Daoy (cell line): Measurements from ENCODE around the gene KANSL1. TPM values are rescaled to one million over a fixed set of nuclear protein-coding genes. Genes with fewer than 3 reads are reported as not detected.

Source experiments
- total RNA-seq: library from RNA; depleted of rRNA; stranded (reverse); fragments of >200 nt; shearing (Covaris generic); gene quantifications from 2 replicates; pipeline ENCODE4 v1.2.3, GENCODE V29; 2014; rRNA removed

KANSL1 gene
- total RNA-seq, 1 experiment from 2014 or later: 27.1 TPM

Other genes with a start within 250 kb of the KANSL1 start
- gene STH, start 194.2 kb downstream of the KANSL1 start, total RNA-seq: not detected in 2 replicates
- gene LRRC37A, start 101.7 kb upstream of the KANSL1 start, total RNA-seq: 0.11 and 0.86 TPM in 2 replicates
- gene ARL17B, start 168.3 kb upstream of the KANSL1 start, total RNA-seq: 4.1 and 24.5 TPM in 2 replicates